Endodermal cell (in vitro differentiated cells): ENCODE measurements around the gene OGFR. TPM values are rescaled to one million over a fixed set of nuclear protein-coding genes. Genes with fewer than 3 reads are reported as not detected.

Experiments used
- DNase-seq: peaks from one replicate; pipeline ENCODE4 v3.0.0-alpha.2; 2017
- H3K27ac ChIP-seq: 2 replicates; pipeline ENCODE4 v1.5.1; 2013; ENCODE audit warnings: mild to moderate bottlenecking, low read depth, low read length, moderate library complexity
- H3K27me3 ChIP-seq: 2 replicates; pipeline ENCODE4 v1.6.1; 2013; ENCODE audit warnings: mild to moderate bottlenecking, low read length, moderate library complexity; ENCODE audit not compliant: insufficient read depth, control insufficient read depth, poor library complexity, severe bottlenecking
- H3K36me3 ChIP-seq: 2 replicates; pipeline ENCODE4 v1.7.0; 2013; ENCODE audit warnings: mild to moderate bottlenecking, low read length, moderate library complexity; ENCODE audit not compliant: control insufficient read depth, insufficient read depth
- H3K4me1 ChIP-seq: one replicate; pipeline ENCODE4 v1.7.0; 2013; ENCODE audit warnings: low read length; ENCODE audit not compliant: control insufficient read depth, insufficient read depth
- H3K4me3 ChIP-seq: 2 replicates; pipeline ENCODE4 v1.5.1; 2013; ENCODE audit warnings: mild to moderate bottlenecking, low read length, moderate library complexity
- H3K9ac ChIP-seq: 2 replicates; pipeline ENCODE4 v1.6.1; 2013; ENCODE audit warnings: mild to moderate bottlenecking, low read length, moderate library complexity; ENCODE audit not compliant: poor library complexity, severe bottlenecking; ENCODE audit errors: extremely low read depth
- H3K9me3 ChIP-seq: 2 replicates; pipeline ENCODE4 v1.6.1; 2013; ENCODE audit warnings: mild to moderate bottlenecking, low read length, moderate library complexity; ENCODE audit not compliant: control insufficient read depth
- H3K27ac Mint-ChIP-seq: 2 replicates; pipeline ENCODE4 v1.8.0; 2020; ENCODE audit warnings: mixed read lengths
- H3K27me3 Mint-ChIP-seq: 2 replicates; pipeline ENCODE4 v1.8.0; 2021; ENCODE audit warnings: mild to moderate bottlenecking, mixed read lengths; ENCODE audit not compliant: insufficient read depth
- H3K36me3 Mint-ChIP-seq: 2 replicates; pipeline ENCODE4 v1.8.0; 2020; ENCODE audit warnings: low read depth, mixed read lengths
- H3K4me1 Mint-ChIP-seq: 2 replicates; pipeline ENCODE4 v1.8.0; 2020; ENCODE audit warnings: mixed read lengths
- H3K4me3 Mint-ChIP-seq: 2 replicates; pipeline ENCODE4 v1.8.0; 2020; ENCODE audit warnings: mild to moderate bottlenecking, moderate library complexity, mixed read lengths
- H3K9me3 Mint-ChIP-seq: 2 replicates; pipeline ENCODE4 v1.8.0; 2020; ENCODE audit warnings: mild to moderate bottlenecking, mixed read lengths
- CTCF ChIP-seq: fragments of 200-600 bp; sonication (generic); conservative IDR thresholded peaks from 2 replicates; pipeline ENCODE4 v1.5.0; 2021; ENCODE audit warnings: antibody characterized with exemption, mild to moderate bottlenecking
- WGBS, 2 experiments: methylation state at CpG; one replicate each; pipeline versions ENCODE4 v1.1.5 to v1.1.7; 2013; ENCODE audit warnings: missing lambda C conversion rate in 2 of 2, mixed read lengths in 1 of 2; ENCODE audit not compliant: insufficient coverage in 1 of 2, insufficient read length in 1 of 2; 5-methylcytosine and 5-hydroxymethylcytosine counted together
- total RNA-seq, 2 donors: library from RNA; stranded (reverse); fragmentation: NEBNext Ultra II Directional in 1 of 2; extraction: Animal tissue kit (Norgen Biotek cat#: 25700) in 1 of 2; gene quantifications; 2 replicates in 1 of 2; 3 replicates in 1 of 2; pipeline ENCODE4 v1.2.1, GENCODE V29; 2021

OGFR gene
- total RNA-seq, 2 donors from 2014 or later, result 28.1 to 28.5 TPM

GRCh38 chr20:62831361-62831788 is 26.7 kb downstream of the OGFR start:
- no peaks in the 10 kb centered on the region for H3K4me1 ChIP-seq
- no peak overlapping the region for H3K27ac ChIP-seq
- H3K4me3 ChIP-seq, result no peak overlapping the region
- no peaks in the 10 kb centered on the region for H3K27me3 ChIP-seq
- 95 to 97% methylated on average over 10 of the region's 10 CpGs for WGBS, 2 experiments
- no peak overlapping the region for H3K27ac Mint-ChIP-seq
- peaks cover 44% of the 10 kb centered on the region for H3K36me3 ChIP-seq
- no peak overlapping the region for H3K4me3 Mint-ChIP-seq
- H3K27me3 Mint-ChIP-seq, result no peaks in the 10 kb centered on the region
- H3K9me3 ChIP-seq, result no peaks in the 10 kb centered on the region
- no peak for TF ChIP-seq CTCF
- peaks cover 10% of the 10 kb centered on the region for H3K36me3 Mint-ChIP-seq
- H3K9me3 Mint-ChIP-seq, result no peaks in the 10 kb centered on the region
- no peak overlapping the region for H3K9ac ChIP-seq
- DNase-seq, result peak; percentile 44
- peaks cover 12% of the 10 kb centered on the region for H3K4me1 Mint-ChIP-seq

- Histone ChIP-seq H3K36me3 (peaks cover 45% of the 10 kb centered on the region), H3K4me1 (no peaks in the 10 kb centered on the region), H3K27ac (peak overlapping the region; percentile 53), H3K27me3 (no peaks in the 10 kb centered on the region), H3K9me3 (no peaks in the 10 kb centered on the region), H3K9ac (no peak overlapping the region), H3K4me3 (no peak overlapping the region)
- H3K4me1 Mint-ChIP-seq, result peaks cover 12% of the 10 kb centered on the region
- peak; percentile 61 for DNase-seq
- H3K27ac Mint-ChIP-seq, result peak overlapping the region; percentile 72
- no peak for TF ChIP-seq CTCF
- H3K36me3 Mint-ChIP-seq, result peaks cover 10% of the 10 kb centered on the region
- H3K4me3 Mint-ChIP-seq, result no peak overlapping the region
- H3K27me3 Mint-ChIP-seq, result no peaks in the 10 kb centered on the region
- WGBS, 2 experiments, result 93% methylated on average over 3 to 10 of the region's 10 CpGs
- no peaks in the 10 kb centered on the region for H3K9me3 Mint-ChIP-seq
Observed at GRCh38 chr20:62831854-62832211, 27.2 kb downstream of the OGFR start.

GRCh38 chr20:62832212-62832922 is 27.7 kb downstream of the OGFR start:
- Mint-ChIP-seq H3K27me3 (no peaks in the 10 kb centered on the region), H3K36me3 (peaks cover 13% of the 10 kb centered on the region), H3K27ac (no peak overlapping the region), H3K4me1 (peaks cover 12% of the 10 kb centered on the region), H3K4me3 (no peak overlapping the region), H3K9me3 (no peaks in the 10 kb centered on the region)
- Histone ChIP-seq H3K36me3 (peaks cover 47% of the 10 kb centered on the region), H3K9me3 (no peaks in the 10 kb centered on the region), H3K4me1 (no peaks in the 10 kb centered on the region), H3K9ac (no peak overlapping the region), H3K4me3 (no peak overlapping the region), H3K27me3 (no peaks in the 10 kb centered on the region), H3K27ac (peak overlapping the region; percentile 53)
- WGBS, 2 experiments, result 61 to 75% methylated on average over 18 to 22 of the region's 22 CpGs
- DNase-seq, result peak; percentile 88
- TF ChIP-seq CTCF, result no peak
